AG09319 (cell line): Measurements from ENCODE around the gene SMTN.
"Not testable (repeated sequence)": the region's sequence is repeated elsewhere in the genome, so short reads cannot be mapped to it uniquely, and the experiment has no call there.

Experiments used
- DNase-seq: peaks from one replicate; pipeline ENCODE4 v3.0.0-alpha.2; 2010; ENCODE audit warnings: low read depth; ENCODE audit errors: extremely low read depth
- CTCF ChIP-seq: IDR thresholded peaks from 2 replicates; pipeline ENCODE4 v1.5.1; 2011; ENCODE audit warnings: low read depth, mild to moderate bottlenecking, inconsistent platforms, low read length, moderate library complexity

Gene SMTN

GRCh38 chr22:31056986-31057599 is 24.0 kb upstream of the SMTN start:
- no peak for DNase-seq
- TF ChIP-seq CTCF = no peak

GRCh38 chr22:31059663-31060062 is 21.5 kb upstream of the SMTN start:
- not testable (repeated sequence) for DNase-seq

GRCh38 chr22:31062566-31063230 is 18.4 kb upstream of the SMTN start:
- TF ChIP-seq CTCF = no peak
- no peak for DNase-seq

- no peak for TF ChIP-seq CTCF
- DNase-seq = no peak
These were observed 16.7 kb upstream of the SMTN start for GRCh38 chr22:31064369-31064768.

GRCh38 chr22:31068970-31069369 is 12.1 kb upstream of the SMTN start:
- TF ChIP-seq CTCF = no peak

GRCh38 chr22:31069691-31070314 is 11.3 kb upstream of the SMTN start:
- DNase-seq = not testable (repeated sequence)

More at GRCh38 chr22:31068970-31069369, 12.1 kb upstream of the SMTN start:
- no peak for DNase-seq

GRCh38 chr22:31073125-31073524 is 8.0 kb upstream of the SMTN start:
- DNase-seq = not testable (repeated sequence)

- DNase-seq = not testable (repeated sequence)
These were observed 7.5 kb upstream of the SMTN start for GRCh38 chr22:31073545-31074145.

GRCh38 chr22:31075961-31076360 is 5.2 kb upstream of the SMTN start:
- peak; percentile 83 for DNase-seq
- no peak for TF ChIP-seq CTCF
